Ramos (cell line): ENCODE measurements around the gene RNF222.

Source experiments
- in situ Hi-C: fragments of 300-500 bp; cut with MboI; formaldehyde crosslinking; loops from one replicate; pipeline ENCODE4 v1.14.3; 2022; ENCODE audit warnings: low sequenced_read_pairs; ENCODE audit not compliant: unreplicated experiment

Gene RNF222, protein sequence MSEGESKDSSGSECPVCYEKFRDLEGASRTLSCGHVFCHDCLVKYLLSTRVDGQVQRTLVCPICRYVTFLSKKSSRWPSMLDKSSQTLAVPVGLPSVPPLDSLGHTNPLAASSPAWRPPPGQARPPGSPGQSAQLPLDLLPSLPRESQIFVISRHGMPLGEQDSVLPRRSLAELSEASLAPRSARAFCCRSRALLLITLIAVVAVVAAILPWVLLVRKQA

GRCh38 chr17:8397636-8398035 is at the start of gene RNF222:
Gene RNF222, minus strand, starts transcription at chr17:8397827. Its CDS starts 4,366 bp downstream, at chr17:8393461.
- in situ Hi-C loops, result no loop called here

DNA sequence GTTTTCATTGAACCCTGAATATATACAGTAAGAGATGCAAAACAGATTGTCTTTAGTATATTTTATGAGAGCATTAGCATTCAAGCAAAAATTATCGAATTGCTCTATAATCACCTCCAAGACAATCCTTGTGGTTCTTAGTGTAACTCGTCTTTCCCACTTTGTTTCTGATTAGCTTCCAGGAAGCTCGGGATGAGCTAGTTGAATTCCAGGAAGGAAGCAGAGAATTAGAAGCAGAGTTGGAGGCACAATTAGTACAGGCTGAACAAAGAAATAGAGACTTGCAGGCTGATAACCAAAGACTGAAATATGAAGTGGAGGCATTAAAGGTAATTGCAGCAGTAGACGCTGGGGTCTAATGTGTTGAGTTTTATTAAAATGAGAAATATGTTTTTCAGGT is 47.9 kb upstream of the RNF222 start:
- in situ Hi-C loops, result no loop called here

GRCh38 chr17:8444494-8444893 is 46.9 kb upstream of the RNF222 start:
- in situ Hi-C loops, result no loop called here

DNA sequence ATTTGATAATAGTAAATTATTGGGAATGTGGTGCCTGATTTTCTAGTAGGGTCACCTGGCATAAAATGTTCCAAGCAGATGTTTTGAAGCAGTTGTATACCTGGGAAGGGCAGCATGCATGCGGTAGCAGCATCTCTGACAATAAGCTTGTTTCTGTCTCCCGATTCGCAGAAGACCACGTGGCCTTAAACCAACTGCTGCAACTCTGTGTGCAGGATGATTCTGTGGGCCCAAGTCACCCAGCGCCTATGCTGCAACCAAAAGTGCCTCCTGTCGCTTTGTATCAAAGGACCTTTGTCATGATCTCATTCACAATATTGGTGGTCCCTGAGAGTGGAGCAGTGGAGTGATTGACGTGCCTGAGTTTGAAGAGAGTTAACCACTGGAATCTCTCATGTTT is 46.1 kb upstream of the RNF222 start:
- in situ Hi-C loops, result no loop called here

- in situ Hi-C loops, result no loop called here
These were observed 44.7 kb upstream of the RNF222 start for GRCh38 chr17:8442310-8442709.

DNA sequence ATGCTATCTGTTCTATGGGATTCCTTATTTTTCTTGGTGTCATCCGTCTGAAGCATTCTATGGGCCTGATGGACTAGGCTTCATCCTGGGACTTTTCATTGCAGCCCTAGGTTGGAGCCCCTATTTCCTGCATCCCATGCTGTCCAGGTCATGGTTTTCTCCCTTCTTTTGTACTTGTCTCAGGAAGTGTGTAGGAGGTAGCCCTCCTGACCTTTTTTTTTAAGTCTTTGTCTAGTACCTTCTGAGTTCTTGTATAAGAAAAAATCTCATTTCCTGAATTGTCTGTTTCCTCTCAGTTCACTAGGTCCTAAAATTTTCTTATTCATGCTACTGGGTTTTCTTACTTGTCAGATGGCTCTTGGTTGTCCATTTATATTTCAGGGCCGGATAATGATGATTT is 44.1 kb upstream of the RNF222 start:
- in situ Hi-C loops, result no loop called here

DNA sequence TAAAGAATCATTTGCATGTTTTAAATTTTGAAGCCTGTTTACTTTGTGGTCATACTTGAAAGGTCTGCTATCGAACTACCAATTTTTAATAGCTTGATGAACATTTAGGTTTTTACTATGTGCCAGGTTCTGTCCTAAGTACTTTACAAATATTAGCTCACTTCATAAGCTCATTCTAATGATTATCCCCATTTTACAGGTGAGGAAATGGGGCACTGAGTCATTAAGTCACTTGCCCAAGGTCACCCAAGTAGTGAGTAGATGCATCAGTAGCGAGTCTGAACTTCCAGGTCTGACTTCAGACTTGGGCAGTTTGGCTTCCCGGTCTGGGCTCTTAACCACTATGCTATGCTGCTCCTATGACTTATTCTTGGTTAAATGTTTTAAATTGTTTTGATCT is 42.1 kb upstream of the RNF222 start:
- in situ Hi-C loops, result no loop called here

DNA sequence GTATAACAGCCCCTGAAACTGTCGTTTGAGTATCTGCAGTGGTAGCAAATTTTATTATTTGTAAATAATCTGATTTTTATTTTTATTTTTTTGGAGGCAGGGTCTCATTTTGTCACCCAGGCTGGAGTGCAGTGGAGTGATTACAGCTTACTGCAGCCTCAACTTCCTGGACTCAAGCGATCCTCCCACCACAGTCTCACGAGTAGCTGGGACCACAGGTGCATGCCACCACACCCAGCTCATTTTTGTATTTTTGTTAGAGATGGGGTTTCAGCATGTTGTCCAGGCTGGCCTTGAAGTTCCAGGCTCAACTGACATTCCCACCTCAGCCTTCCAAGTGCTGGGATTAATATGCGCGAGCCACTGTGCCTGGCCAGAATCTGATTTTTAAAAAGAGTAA is 40.8 kb upstream of the RNF222 start:
- in situ Hi-C loops, result no loop called here

DNA sequence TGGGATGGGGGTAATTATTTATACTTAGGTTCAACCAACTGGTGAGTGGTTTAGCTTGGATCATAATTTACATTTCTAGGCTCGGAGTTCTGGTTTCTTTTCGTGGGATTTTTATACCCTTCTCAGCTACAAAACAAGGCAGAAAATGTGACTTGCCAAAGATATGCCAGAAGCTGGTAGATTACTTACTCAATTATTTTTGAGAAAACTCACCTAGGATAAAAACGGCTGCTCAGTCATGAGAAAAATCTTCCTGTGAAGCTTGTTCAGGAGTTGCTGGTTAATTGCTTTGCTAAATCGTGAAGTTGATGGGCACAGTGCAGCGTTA is 39.2 kb upstream of the RNF222 start:
- in situ Hi-C loops, result no loop called here

DNA sequence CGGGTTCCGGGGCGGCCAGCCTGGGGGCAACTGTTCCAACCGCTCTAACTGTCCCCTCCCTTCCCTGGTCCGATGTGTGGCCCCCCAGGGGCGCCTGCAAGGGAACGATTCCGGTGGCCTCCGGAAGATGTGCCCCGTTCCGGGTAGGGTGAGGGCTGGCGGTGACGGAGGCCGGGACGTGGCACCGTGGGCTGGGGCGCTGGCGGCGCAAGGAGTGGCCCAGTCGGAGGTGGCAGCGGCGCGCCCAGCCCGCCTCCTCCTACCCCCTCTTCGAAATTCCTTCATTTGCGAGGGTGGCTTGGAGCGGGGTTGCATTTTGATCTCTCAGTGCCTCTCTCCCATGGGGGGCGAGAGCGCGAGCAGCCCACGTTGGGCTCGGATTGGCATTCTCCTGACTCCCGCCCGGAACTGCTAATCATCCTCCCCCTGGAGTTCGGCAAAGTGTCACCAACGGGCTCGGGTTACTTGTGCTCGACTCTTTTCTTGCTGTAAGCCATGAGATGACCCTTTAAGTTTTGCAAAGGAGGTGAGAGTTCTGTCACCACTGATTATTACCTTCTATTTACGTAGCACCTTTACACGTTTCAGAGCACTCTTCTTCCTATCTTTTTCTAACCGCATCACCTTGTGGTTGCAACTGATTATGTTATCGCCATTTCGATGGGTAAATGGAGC is 38.7 kb upstream of the RNF222 start:
- in situ Hi-C loops, result no loop called here

DNA sequence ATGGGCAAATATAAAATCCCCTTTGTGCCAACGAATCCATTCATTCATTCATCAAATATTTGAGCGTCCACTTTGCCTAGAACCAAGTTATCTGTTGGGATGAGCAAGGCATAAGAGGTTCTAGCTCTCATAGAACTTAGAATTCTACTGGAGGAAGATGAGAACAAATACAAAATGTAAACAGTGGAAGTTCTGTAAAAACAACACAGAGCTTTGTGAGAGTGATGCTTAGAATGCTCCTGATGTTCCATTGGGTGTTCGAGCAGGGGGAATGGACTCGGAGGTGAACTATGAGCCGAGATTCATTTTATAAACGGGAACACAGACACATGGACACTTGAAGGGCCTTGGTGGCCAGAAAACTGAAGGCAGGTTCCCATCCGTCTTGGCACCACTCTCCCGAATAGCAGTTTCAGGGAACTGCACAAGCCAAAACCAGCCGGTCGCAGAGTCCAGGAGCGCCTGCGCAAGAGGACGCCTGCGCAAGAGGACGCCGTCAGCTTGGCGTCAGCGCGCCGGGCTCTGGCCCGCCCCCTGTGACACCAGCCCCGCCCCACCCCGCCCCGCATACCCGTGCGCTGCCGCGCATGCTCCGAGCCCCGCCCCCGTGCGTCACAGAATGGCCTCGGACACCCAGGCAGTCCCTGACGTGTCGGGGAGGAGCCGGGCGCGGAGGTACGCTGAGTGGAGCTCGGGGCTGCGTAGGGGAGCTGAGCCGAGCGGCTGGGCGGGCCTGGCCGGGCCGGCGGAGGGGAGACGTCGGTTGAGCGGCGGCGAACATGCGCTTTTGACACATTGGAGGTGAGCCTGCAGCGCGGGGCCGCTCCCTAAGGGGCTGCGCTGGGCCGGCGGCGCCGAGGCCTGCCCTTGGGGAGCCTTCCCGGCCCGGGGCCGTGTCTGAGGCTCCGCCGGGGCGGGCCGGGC is 37.9 kb upstream of the RNF222 start, which contains the start of gene NDEL1:
Gene NDEL1 (plus strand): TSS at position 640 of the 924 bp plus-strand sequence. CDS start 8,388 bp downstream, outside the sequence.
- in situ Hi-C loops, result no loop called here

- in situ Hi-C loops, result no loop called here
These were observed 33.3 kb upstream of the RNF222 start for GRCh38 chr17:8430966-8431365.

GRCh38 chr17:8426802-8427201 is 29.2 kb upstream of the RNF222 start:
- in situ Hi-C loops, result no loop called here

GRCh38 chr17:8426094-8426720 is 28.6 kb upstream of the RNF222 start:
- in situ Hi-C loops, result no loop called here

GRCh38 chr17:8421571-8421970 is 23.9 kb upstream of the RNF222 start:
- in situ Hi-C loops, result no loop called here

GRCh38 chr17:8420041-8420934 is 22.7 kb upstream of the RNF222 start:
- in situ Hi-C loops, result no loop called here

GRCh38 chr17:8419305-8419704 is 21.7 kb upstream of the RNF222 start:
- in situ Hi-C loops, result loop anchor here (10.0 kb wide), 1 partner anchor 325 kb away; the partner anchor contains the start of gene CCDC42

DNA sequence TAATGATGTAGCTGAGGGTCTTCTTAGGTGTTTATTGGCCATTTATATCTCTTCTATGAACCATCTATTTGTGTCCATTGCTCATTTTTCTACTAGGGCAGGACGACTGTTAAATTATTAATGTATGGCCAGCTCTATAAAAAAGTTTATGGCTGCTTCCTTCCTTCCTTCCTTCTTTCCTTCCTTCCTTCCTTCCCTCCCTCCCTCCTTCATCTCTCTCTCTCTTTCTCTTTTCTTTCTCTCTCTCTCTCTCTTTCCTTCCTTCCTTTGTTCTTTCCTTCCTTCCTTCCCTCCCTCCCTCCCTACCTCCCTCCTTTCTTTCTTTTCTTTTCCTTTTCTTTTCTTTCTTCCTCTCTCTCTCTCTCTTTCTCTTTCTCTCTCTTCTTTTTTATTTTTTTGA is 20.8 kb upstream of the RNF222 start:
- in situ Hi-C loops, result loop anchor here (10.0 kb wide), 1 partner anchor 326 kb away; the partner anchor contains the start of gene CCDC42

- in situ Hi-C loops, result loop anchor here (10.0 kb wide), 1 partner anchor 327 kb away; the partner anchor contains the start of gene CCDC42
These were observed 20.2 kb upstream of the RNF222 start for GRCh38 chr17:8417806-8418205.
